C4-2B (cell line): Measurements from ENCODE around the gene CHST14.

ENCODE experiments used
- ZFX ChIP-seq: fragments of 450-650 bp; IDR thresholded peaks from 2 replicates; pipeline ENCODE4 v1.6.1; 2017
- TF ChIP-seq, protein P1 (sequence below): fragments of 450-650 bp; conservative IDR thresholded peaks from 2 replicates; pipeline ENCODE4 v1.5.1; 2017; ENCODE audit warnings: mild to moderate bottlenecking

GRCh38 chr15:40429068-40429710 lies 41.6 kb upstream of the CHST14 start:
- TF ChIP-seq, protein P1, sequence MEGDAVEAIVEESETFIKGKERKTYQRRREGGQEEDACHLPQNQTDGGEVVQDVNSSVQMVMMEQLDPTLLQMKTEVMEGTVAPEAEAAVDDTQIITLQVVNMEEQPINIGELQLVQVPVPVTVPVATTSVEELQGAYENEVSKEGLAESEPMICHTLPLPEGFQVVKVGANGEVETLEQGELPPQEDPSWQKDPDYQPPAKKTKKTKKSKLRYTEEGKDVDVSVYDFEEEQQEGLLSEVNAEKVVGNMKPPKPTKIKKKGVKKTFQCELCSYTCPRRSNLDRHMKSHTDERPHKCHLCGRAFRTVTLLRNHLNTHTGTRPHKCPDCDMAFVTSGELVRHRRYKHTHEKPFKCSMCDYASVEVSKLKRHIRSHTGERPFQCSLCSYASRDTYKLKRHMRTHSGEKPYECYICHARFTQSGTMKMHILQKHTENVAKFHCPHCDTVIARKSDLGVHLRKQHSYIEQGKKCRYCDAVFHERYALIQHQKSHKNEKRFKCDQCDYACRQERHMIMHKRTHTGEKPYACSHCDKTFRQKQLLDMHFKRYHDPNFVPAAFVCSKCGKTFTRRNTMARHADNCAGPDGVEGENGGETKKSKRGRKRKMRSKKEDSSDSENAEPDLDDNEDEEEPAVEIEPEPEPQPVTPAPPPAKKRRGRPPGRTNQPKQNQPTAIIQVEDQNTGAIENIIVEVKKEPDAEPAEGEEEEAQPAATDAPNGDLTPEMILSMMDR, result no peak
- TF ChIP-seq ZFX, result no peak
